WI38 (cell line): ENCODE measurements around the gene RPS10.
A peak's percentile ranks its signal among the peaks of the same experiment; 100 is the strongest.
"Not testable (repeated sequence)": the region's sequence is repeated elsewhere in the genome, so short reads cannot be mapped to it uniquely, and the experiment has no call there.

Experiments used
- H3K4me3 ChIP-seq: 2 replicates; pipeline ENCODE4 v1.5.1; 2011; ENCODE audit warnings: low read depth, mild to moderate bottlenecking, control low read depth, low read length
- CTCF ChIP-seq: IDR thresholded peaks from 2 replicates; pipeline ENCODE4 v1.5.1; 2012; ENCODE audit warnings: low read depth, mild to moderate bottlenecking, control low read depth, low read length

The RPS10 gene

DNA sequence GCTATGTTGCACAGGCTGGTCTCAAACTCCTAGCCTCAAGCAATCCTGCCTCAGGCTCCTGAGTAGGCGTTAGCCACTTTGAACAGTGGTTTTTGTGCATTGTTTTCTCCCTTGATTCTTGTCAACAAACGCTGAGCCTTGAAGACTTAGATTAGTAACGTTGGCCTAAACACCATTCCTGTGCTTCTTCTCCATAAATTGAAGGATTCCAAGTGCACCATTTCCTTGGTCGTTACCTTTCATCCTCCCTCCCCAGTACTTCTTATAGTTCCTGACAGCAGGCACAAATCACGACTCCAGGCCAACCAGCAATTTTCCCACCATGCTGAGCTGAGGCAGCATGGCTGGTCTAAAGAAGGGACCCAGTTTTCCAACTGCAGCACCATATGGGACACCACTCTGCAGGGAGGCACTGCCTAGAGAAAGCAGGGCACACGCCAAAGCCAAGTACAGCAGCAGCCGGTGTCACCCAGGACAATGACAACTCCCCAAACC, 8.9 kb downstream of the RPS10 start:
- no peak overlapping the region for H3K4me3 ChIP-seq
- TF ChIP-seq CTCF, result no peak

DNA sequence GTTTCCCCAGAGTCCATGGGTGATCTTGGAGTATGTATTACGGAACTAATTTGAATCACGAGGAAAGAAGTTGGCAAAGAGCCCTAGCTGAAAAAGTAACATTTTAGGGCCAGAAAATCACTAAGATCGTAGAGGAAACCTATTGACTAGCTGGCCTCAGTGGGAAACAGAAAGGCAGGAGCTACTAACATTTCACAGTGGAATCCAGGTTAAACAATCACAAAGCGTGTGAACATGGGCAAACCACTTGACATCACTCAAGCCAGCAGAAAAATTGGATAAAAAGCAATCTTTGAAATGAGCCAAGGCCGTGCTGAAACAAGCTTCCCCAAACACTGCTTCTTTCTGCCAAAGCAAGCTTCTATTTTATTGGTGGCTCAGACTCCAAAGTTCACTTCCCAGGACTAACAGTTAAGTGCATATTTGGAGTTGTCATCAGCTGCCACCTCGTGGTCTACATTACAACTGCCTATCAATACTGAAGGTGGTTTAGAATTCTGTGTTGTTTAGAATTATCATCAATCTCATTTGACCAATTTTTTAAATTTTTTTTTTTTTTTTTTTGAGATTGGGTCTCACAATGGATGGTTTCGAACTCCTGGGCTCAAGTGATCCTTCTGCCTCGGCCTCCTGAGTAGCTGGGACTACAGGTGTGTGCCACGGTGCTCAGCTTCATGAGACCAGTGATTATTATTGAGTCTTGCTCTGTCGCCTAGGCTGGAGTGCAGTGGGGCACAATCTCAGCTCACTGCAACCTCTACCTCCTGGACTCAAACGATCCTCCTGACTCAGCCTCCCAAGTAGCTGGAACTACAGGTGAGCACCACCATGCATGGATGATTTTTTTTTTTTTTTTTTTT, 10.6 kb downstream of the RPS10 start:
- peak; percentile 24 for TF ChIP-seq CTCF
- no peak overlapping the region for H3K4me3 ChIP-seq

DNA sequence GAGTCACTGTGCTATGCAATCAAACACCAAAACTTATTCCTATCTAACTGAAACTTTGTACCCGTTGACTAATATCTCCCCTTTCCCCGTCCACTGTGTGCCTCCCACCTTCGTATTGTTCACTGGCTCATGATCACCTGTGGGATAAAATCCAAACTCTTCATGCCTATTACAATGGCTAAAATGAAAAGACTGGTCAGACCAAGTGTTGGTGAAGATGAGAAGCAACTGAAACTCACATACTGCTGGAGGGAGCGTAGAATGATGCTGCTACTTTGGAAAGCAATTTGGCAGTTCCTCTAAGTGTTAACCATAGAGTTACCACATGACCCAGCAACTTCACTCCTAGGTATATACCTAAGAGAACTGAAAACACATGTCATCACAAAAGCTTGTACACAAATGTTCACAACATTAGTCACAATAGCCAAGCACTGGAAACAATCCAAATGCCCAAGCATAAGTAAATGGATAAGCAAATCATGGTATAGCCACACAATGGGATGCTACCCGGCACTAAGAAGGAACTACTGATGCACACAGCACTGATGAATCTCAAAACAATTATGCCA, 13.1 kb downstream of the RPS10 start:
- no peak overlapping the region for H3K4me3 ChIP-seq
- no peak for TF ChIP-seq CTCF

DNA sequence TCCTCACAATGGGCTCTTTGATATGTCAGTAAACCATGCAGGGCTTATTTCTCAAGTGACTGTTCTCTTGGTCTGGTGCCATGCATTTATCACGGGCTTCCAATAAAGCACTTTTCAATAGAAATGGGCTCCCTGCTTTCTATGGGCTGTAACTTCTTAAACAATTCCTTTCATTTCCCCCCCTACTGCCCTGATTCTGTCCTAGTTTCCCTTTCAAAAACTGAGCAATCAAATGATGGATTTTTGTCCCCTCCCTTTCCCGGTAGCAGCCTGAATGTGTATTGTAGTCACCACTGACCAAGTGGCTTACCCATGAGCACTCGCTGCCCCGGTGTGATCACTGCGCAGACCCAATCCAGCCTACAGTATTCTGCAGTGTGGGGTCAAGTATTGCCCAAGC, 13.9 kb downstream of the RPS10 start:
- TF ChIP-seq CTCF, result no peak
- no peak overlapping the region for H3K4me3 ChIP-seq

GRCh38 chr6:34407915-34408314, 18.0 kb downstream of the RPS10 start:
- not testable (repeated sequence) for H3K4me3 ChIP-seq

DNA sequence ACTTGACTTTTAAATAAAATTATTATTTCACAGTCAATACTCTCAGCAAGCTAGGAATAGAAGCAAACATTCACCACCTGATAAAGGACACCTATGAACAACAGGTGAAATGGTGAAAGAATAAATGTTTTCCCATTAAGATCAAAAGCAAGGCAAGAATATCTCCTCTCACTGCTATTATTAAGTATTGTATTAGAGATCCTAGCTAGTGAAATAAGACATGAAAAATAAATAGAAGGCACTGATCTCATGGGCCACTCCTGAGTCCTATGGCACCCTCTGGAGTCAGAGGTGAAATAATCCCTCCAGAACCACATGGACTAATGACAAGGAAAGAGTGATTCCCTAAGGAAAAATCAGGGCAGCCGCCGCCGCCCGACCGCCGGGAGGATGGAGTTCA, 29.4 kb downstream of the RPS10 start:
- no peak for TF ChIP-seq CTCF
- H3K4me3 ChIP-seq, result no peak overlapping the region

- H3K4me3 ChIP-seq, result no peak overlapping the region
- TF ChIP-seq CTCF, result no peak
These were observed 31.9 kb downstream of the RPS10 start for GRCh38 chr6:34393966-34394305.
